A549 (cell line): ENCODE results near the gene NKIRAS1. TPM values are rescaled to one million over a fixed set of nuclear protein-coding genes. Genes with fewer than 3 reads are reported as not detected.

Source experiments
- ATAC-seq, 2 experiments: fragments of 200-7000 bp in 1 of 2; fragments of >200 bp in 1 of 2; cut with Nextera tagmentation in 1 of 2; cut with Tn5 transposase in 1 of 2; 3 replicates each; pipeline versions ENCODE4 v1.8.0 to v1.9.1; 2018 to 2020; ENCODE audit warnings: mild to moderate bottlenecking in 1 of 2, moderate library complexity in 1 of 2
- CTCF ChIA-PET: fragments of 300-600 bp; sonication (Branson Sonifier 250); formaldehyde crosslinking; extraction: SDS; loops from one replicate; lab custom pipeline; 2021; ENCODE audit warnings: antibody characterized with exemption, inconsistent platforms; lab: Yijun Ruan, JAX
- POLR2A ChIA-PET: fragments of 350-600 bp; formaldehyde crosslinking; extraction: SDS; loops from one replicate; lab custom pipeline; 2021; ENCODE audit warnings: antibody characterized with exemption, inconsistent platforms; lab: Yijun Ruan, JAX
- DNase-seq, 2 experiments: peaks; one replicate each; pipeline versions ENCODE4 v3.0.0 to v3.0.0-alpha.2; 2011 to 2016; ENCODE audit warnings: low read depth in 1 of 2, low spot score in 1 of 2
- FAIRE-seq: peaks from 2 replicates; lab custom pipeline; 2011; peaks lifted over from hg19 to GRCh38; lab: Jason Lieb, UNC
- H3K27ac ChIP-seq, 2 experiments: fragments of >200 bp; sonication (Bioruptor Twin); formaldehyde crosslinking; 3 replicates each; pipeline ENCODE4 v1.5.1; 2016 to 2017
- H3K4me1 ChIP-seq: fragments of >200 bp; sonication (Bioruptor Twin); formaldehyde crosslinking; 3 replicates; pipeline ENCODE4 v1.6.1; 2016
- H3K4me2 ChIP-seq: fragments of >200 bp; sonication (Bioruptor Twin); formaldehyde crosslinking; 3 replicates; pipeline ENCODE4 v1.6.1; 2016
- H3K4me3 ChIP-seq: fragments of >200 bp; sonication (Bioruptor Twin); formaldehyde crosslinking; 3 replicates; pipeline ENCODE4 v1.5.1; 2016
- H3K9me3 ChIP-seq: fragments of >200 bp; sonication (Bioruptor Twin); formaldehyde crosslinking; 3 replicates; pipeline ENCODE4 v1.6.1; 2016
- BCL3 ChIP-seq: fragments of >200 bp; sonication (Bioruptor Twin); formaldehyde crosslinking; IDR thresholded peaks from 3 replicates; pipeline ENCODE4 v1.6.1; 2016
- E2F6 ChIP-seq: IDR thresholded peaks from 2 replicates; pipeline ENCODE4 v1.6.1; 2012; ENCODE audit warnings: low read depth, borderline replicate concordance
- MAFK ChIP-seq: fragments of 450-650 bp; IDR thresholded peaks from 2 replicates; pipeline ENCODE4 v1.6.1; 2014; ENCODE audit not compliant: partially characterized antibody
- MYC ChIP-seq: IDR thresholded peaks from 2 replicates; pipeline ENCODE4 v1.6.1; 2012; ENCODE audit warnings: mild to moderate bottlenecking, inconsistent platforms, low read length, improper control_type of control experiment, borderline replicate concordance
- NFE2L2 ChIP-seq: fragments of 150-350 bp; conservative IDR thresholded peaks from 2 replicates; pipeline ENCODE4 v1.6.1; 2014; ENCODE audit warnings: low read length
- RAD21 ChIP-seq, 2 experiments: fragments of >200 bp in 1 of 2; sonication (Bioruptor Twin) in 1 of 2; formaldehyde crosslinking in 1 of 2; IDR thresholded peaks in 1 of 2; conservative IDR thresholded peaks in 1 of 2; 2 replicates in 1 of 2; 3 replicates in 1 of 2; pipeline ENCODE4 v1.6.1; 2012 to 2018; ENCODE audit warnings: inconsistent platforms in 1 of 2
- REST ChIP-seq: fragments of 200-600 bp; sonication (generic); IDR thresholded peaks from 2 replicates; pipeline ENCODE4 v1.6.1; 2016; ENCODE audit warnings: antibody characterized with exemption, mild to moderate bottlenecking, moderate library complexity
- TP53 ChIP-seq: fragments of 250-450 bp; sonication (Bioruptor Pico); IDR thresholded peaks from 2 replicates; pipeline ENCODE4 v1.5.0; 2021; ENCODE audit warnings: mild to moderate bottlenecking, moderate library complexity
- WGBS: methylation state at CpG from one replicate; pipeline ENCODE4 v1.1.6; 2017; ENCODE audit errors: missing lambda C conversion rate; 5-methylcytosine and 5-hydroxymethylcytosine counted together
- polyA plus RNA-seq, 4 experiments: library from polyadenylated mRNA; depleted of rRNA in 3 of 4; stranded (reverse); fragments of >200 nt; fragmentation: RNase III in 1 of 4; extraction: RNeasy Plus Mini Kit Qiagen cat#74134 plus additional on column Dnase treatment in 1 of 4; gene quantifications; 2 replicates in 3 of 4; 3 replicates in 1 of 4; pipeline ENCODE4 v1.2.3, GENCODE V29; 2011 to 2017

Gene NKIRAS1
- polyA plus RNA-seq, 2 of the 4 experiments (the other 2 are of a cell fraction) = 15.5 to 16.8 TPM

- no peak for TF ChIP-seq REST
- TF ChIP-seq, all 56 proteins: peak for 0
These were observed 24.6 kb upstream of the NKIRAS1 start (continued) for GRCh38 chr3:23941440-23941839.

- Histone ChIP-seq H3K4me3 (no peak overlapping the region), H3K9me3 (no peaks in the 10 kb centered on the region), H3K27ac (no peak overlapping the region), H3K4me1 (peaks cover 5% of the 10 kb centered on the region; the same call in 2 of the 3 replicates)
- WGBS = 69% methylated on average over 5 of the region's 5 CpGs
- TF ChIP-seq TP53 (no peak), NFE2L2 (0 out of 2 replicates have a peak, but pooled peaks have one; percentile 7)
- TF ChIP-seq, all 56 proteins: peak for 1
- no peak overlapping the region for H3K4me2 ChIP-seq
- DNase-seq (peak in 1 of 2 experiments; percentile 20), FAIRE-seq (no peak), ATAC-seq (no peak)
- CTCF ChIA-PET = interaction anchor here (0.8 to 1.3 kb wide), 3 partner anchors 18 to 52 kb away, joined by 3 to 4 read pairs (median 4); no protein-coding TSS in a partner anchor
- POLR2A ChIA-PET = interaction anchor here (0.6 to 2.7 kb wide), 2 partner anchors 24 to 122 kb away, joined by 3 to 17 read pairs; partner anchors contain the start of genes NKIRAS1 and RPL15
These were observed 24.0 kb upstream of the NKIRAS1 start for GRCh38 chr3:23940775-23941174.

GRCh38 chr3:23938688-23939087 lies 21.9 kb upstream of the NKIRAS1 start:
- no peak overlapping the region for H3K4me2 ChIP-seq
- CTCF ChIA-PET = interaction anchor here (1.7 kb wide), 1 partner anchor 12 kb away, joined by 4 read pairs; no protein-coding TSS in a partner anchor
- H3K9me3 ChIP-seq = no peaks in the 10 kb centered on the region
- H3K27ac ChIP-seq = no peak overlapping the region
- TF ChIP-seq REST = no peak
- TF ChIP-seq E2F6 = no peak
- TF ChIP-seq BCL3 = no peak
- no peak for TF ChIP-seq RAD21 (conservative IDR thresholded peaks at IDR 0.05 in 1 of 2, IDR thresholded peaks at IDR 0.05 in 1 of 2)
- TF ChIP-seq, all 56 proteins: peak for 0
- Histone ChIP-seq H3K4me1 (no peaks in the 10 kb centered on the region), H3K4me3 (no peak overlapping the region)
- ATAC-seq = no peak
- FAIRE-seq = no peak
- POLR2A ChIA-PET = no interaction called here
- DNase-seq = no peak

- Histone ChIP-seq H3K27ac (no peak overlapping the region), H3K4me2 (no peak overlapping the region), H3K9me3 (no peaks in the 10 kb centered on the region), H3K4me1 (no peaks in the 10 kb centered on the region), H3K4me3 (no peak overlapping the region)
- ChIA-PET POLR2A (interaction anchor here (0.6 to 3.5 kb wide), 2 partner anchors 9 to 20 kb away, joined by 8 to 21 read pairs; partner anchors contain the start of genes NKIRAS1 and RPL15), CTCF (interaction anchor here (1.7 kb wide), 1 partner anchor 11 kb away, joined by 4 read pairs; no protein-coding TSS in a partner anchor)
- DNase-seq (no peak), ATAC-seq (no peak), FAIRE-seq (no peak)
- 80% methylated on average over 1 of the region's 1 CpG for whole genome bisulfite sequencing
- no peak for TF ChIP-seq MYC
- TF ChIP-seq MAFK = peak; percentile 75
These were observed 20.5 kb upstream of the NKIRAS1 start for GRCh38 chr3:23937296-23937695.
